Subcutaneous abdominal adipose tissue (tissue), 5 donors: ENCODE measurements around the gene SYT1.

Experiments
- H3K27ac ChIP-seq: one replicate; pipeline ENCODE4 v1.7.0; 2013; ENCODE audit warnings: low read depth, mild to moderate bottlenecking, inconsistent platforms, low read length, moderate library complexity
- H3K27me3 ChIP-seq, 5 donors: one replicate each; pipeline ENCODE4 v1.7.0; 2013; ENCODE audit warnings: low read length in 5 of 5, inconsistent platforms in 1 of 5; ENCODE audit not compliant: control insufficient read depth in 5 of 5, insufficient read depth in 4 of 5
- H3K36me3 ChIP-seq, 5 donors: one replicate each; pipeline ENCODE4 v1.7.0; 2013; ENCODE audit warnings: low read length in 5 of 5; ENCODE audit not compliant: control insufficient read depth in 5 of 5, insufficient read depth in 5 of 5
- H3K4me1 ChIP-seq, 5 donors: one replicate each; pipeline ENCODE4 v1.7.0; 2013; ENCODE audit warnings: low read length in 5 of 5, mild to moderate bottlenecking in 3 of 5, moderate library complexity in 1 of 5; ENCODE audit not compliant: control insufficient read depth in 5 of 5, insufficient read depth in 5 of 5
- H3K4me3 ChIP-seq, 5 donors: one replicate each; pipeline ENCODE4 v1.7.0; 2013; ENCODE audit warnings: low read length in 5 of 5, low read depth in 1 of 5
- H3K9ac ChIP-seq, 5 donors: one replicate each; pipeline ENCODE4 v1.7.0; 2013; ENCODE audit warnings: low read length in 5 of 5, mild to moderate bottlenecking in 4 of 5, moderate library complexity in 3 of 5
- H3K9me3 ChIP-seq, 5 donors: one replicate each; pipeline ENCODE4 v1.7.0; 2013; ENCODE audit warnings: low read length in 5 of 5; ENCODE audit not compliant: control insufficient read depth in 5 of 5
- donor health status: healthy.
- donor health status: healthy.
- donor health status: healthy.
- donor health status: healthy.
- donor health status: healthy.

The SYT1 gene

DNA sequence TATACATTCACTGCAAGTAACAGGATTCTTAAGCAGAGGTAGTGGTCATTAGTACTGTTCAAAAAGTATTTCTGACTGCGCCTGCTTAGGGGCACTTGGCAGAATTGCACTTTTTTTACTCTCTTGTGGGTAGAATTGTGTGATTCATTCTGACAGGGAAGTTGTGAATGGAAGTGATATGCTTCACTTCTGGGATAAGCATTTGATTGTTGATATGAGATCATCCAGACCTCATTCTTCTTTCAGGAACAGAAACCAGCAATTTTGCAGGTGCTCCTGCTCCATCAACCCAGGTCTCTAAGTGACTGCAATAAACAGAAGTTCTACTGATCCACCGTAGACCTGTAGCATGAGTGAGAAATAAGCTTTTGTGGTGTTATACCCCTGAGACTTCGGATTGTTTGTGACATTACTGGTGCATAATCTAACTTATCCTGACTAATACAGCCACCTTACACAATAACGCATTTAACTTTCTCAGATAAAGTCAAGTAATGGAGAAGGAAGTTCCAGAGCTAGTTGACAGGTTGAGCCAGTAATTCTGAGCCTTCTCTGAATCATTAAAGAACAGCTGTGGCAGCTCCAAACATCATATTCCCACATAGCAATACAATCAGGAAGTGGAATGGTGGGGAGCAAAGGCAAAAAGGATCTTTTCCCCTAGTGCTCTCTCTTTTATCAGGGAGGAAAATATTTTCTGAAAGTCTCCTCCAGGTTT lies 387.9 kb downstream of the SYT1 start:
- H3K9ac ChIP-seq: no peak overlapping the region
- H3K4me1 ChIP-seq: no peaks in the 10 kb centered on the region
- H3K27me3 ChIP-seq: no peaks in the 10 kb centered on the region
- peaks cover 0 to 3% (median 0%) of the 10 kb centered on the region in 5 donors for H3K9me3 ChIP-seq
- H3K27ac ChIP-seq: no peak overlapping the region
- no peaks in the 10 kb centered on the region for H3K36me3 ChIP-seq
- H3K4me3 ChIP-seq: no peak overlapping the region

DNA sequence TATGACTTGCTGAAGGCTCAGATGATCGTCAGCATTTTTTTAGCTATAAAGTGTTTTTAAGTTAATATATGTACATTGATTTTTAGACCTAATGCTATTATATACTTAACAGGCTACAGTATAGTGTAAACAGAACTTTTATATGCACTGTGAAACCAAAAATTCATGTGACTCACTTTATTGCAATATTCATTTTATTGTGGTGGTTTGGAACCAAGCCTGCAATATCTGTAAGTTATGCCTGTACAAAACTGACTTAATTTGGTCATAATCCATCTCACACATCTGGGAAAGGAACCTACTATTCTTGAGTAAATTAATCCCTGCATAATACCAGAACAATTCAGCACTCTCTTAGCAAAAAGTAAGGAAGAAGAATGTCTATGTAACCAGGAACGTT lies 390.7 kb downstream of the SYT1 start:
- H3K9me3 ChIP-seq: peaks cover 0 to 3% (median 0%) of the 10 kb centered on the region in 5 donors
- no peak overlapping the region for H3K4me3 ChIP-seq
- H3K27me3 ChIP-seq: no peaks in the 10 kb centered on the region
- no peaks in the 10 kb centered on the region for H3K36me3 ChIP-seq
- no peaks in the 10 kb centered on the region for H3K4me1 ChIP-seq
- H3K9ac ChIP-seq: no peak overlapping the region
- H3K27ac ChIP-seq: no peak overlapping the region

DNA sequence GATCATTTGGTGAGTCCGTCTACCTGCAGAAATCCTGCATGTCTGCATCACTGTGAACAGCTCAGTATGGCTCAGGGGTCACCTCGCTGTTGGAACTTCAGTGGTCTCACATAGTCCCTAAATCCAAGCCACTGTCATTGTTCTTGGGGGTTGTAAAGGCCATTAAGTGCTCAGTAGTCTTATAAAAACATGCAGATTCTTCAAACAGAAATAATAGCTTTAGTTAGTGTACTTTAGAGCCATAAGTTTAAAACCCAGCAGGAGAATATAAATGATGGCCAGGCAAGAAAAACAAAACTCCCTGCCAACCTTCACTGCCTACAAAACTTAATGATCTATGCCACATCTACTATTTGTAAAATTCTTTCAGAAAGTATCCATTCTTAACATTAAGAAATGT lies 396.3 kb downstream of the SYT1 start:
- no peaks in the 10 kb centered on the region for H3K36me3 ChIP-seq
- H3K4me3 ChIP-seq: no peak overlapping the region
- H3K27ac ChIP-seq: no peak overlapping the region
- no peaks in the 10 kb centered on the region for H3K4me1 ChIP-seq
- H3K9me3 ChIP-seq: no peaks in the 10 kb centered on the region
- no peaks in the 10 kb centered on the region for H3K27me3 ChIP-seq
- no peak overlapping the region for H3K9ac ChIP-seq

DNA sequence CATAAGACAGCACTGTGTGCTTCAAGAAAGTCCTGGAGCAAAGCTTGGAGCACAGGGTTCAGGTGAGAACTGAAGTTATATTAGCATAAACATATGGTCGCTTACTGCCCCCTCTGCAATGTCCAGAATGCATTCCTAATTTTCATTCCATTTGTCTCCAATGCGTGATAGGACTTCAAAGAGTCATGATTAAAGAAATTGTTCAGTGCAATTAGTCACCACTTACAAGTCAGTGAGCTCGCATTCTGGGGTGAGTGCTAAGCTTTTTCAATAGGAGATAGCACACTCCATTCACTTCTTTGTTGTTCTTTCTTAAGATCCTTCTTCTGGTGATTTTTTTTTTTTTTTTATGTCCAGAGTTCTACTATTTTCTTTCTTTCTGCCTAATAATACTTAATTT lies 398.4 kb downstream of the SYT1 start:
- no peak overlapping the region for H3K4me3 ChIP-seq
- H3K9me3 ChIP-seq: no peaks in the 10 kb centered on the region
- no peaks in the 10 kb centered on the region for H3K4me1 ChIP-seq
- no peak overlapping the region for H3K27ac ChIP-seq
- H3K27me3 ChIP-seq: no peaks in the 10 kb centered on the region
- no peaks in the 10 kb centered on the region for H3K36me3 ChIP-seq
- no peak overlapping the region for H3K9ac ChIP-seq

DNA sequence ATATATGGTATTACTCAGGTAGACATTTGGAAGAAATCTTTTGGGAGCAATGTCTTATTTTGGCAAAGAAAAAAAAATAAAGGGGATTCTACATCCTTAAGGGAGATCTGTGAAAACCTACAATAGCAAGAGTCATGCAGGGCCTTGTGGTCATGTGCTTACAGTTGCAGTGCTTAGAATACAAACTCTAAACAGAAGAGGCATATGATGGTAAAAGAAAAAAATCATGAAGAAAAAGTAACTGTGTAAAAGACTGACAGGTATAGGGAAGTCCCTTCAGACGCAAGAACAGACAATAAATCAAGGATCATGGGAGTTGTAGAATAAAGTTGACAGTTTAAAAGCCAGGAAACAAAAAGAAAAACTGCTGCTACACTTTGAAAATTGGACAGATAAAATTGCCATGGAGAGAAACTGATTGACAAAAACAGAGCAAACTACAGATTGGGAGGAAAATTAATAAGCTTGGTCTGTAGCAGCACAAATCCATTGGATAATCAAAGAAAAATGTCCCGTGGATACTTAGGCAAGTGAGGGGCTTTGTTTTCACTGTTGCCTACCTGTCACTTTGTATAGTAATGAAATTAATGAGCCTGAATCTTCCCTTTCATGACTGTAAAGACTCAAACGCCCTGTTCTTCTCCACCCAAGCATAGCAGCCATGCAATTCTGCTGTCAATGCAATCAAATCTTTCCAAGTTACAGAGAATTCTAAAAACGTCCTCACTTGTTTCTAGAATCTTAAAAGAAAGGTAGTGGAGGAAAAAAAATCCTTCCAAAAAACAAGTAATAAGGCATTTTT lies 402.0 kb downstream of the SYT1 start:
- Histone ChIP-seq H3K9ac (no peak overlapping the region), H3K27me3 (no peaks in the 10 kb centered on the region), H3K4me1 (no peaks in the 10 kb centered on the region), H3K4me3 (no peak overlapping the region), H3K27ac (no peak overlapping the region), H3K36me3 (no peaks in the 10 kb centered on the region), H3K9me3 (no peaks in the 10 kb centered on the region)

DNA sequence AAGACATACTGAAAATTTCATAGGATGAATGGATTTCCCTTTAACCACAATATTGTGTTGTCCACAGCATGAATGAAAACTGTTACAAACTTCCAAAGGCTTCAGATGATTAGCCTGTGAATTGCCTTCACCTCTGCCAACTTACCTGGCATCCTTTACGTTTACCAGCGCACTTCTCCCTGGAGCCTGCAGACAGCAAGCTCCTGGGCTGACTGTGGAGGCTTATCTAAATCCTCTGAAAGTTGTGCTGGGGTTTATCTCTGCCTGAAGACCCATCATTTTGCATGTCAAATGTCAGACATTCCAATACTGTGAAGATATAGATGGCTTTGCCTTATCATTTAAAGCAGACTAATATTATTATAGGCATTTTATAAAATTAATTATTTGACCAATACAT lies 403.0 kb downstream of the SYT1 start:
- Histone ChIP-seq H3K4me1 (no peaks in the 10 kb centered on the region), H3K9ac (no peak overlapping the region), H3K27ac (no peak overlapping the region), H3K9me3 (no peaks in the 10 kb centered on the region), H3K4me3 (no peak overlapping the region), H3K27me3 (no peaks in the 10 kb centered on the region), H3K36me3 (no peaks in the 10 kb centered on the region)

DNA sequence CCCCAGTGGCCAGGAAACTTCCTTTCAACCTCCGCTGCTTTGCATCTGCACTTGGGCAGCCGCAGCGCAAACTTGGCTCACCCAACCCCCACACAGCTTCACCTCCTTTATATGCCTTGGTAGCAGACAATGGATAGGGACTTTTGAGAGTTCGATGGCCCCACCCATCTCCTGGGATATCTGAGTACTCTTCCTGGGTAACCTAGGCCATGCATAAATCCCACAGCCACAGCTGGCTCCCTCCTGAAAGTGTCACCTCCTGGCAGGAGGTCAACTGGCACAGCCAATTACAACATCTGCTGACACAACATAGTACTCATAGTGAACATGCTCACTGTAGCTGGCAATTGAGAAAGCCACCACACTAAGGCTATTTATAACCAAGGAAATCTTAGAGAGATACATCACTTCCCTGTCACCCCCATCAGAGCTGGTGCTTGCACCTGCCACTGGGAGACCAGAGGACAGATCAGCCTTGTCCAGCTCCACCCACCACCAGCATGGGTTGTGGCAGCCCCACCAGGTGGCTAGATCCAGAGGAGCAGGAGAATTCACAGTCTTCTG lies 410.0 kb downstream of the SYT1 start:
- no peak overlapping the region for H3K27ac ChIP-seq
- H3K36me3 ChIP-seq: no peaks in the 10 kb centered on the region

DNA sequence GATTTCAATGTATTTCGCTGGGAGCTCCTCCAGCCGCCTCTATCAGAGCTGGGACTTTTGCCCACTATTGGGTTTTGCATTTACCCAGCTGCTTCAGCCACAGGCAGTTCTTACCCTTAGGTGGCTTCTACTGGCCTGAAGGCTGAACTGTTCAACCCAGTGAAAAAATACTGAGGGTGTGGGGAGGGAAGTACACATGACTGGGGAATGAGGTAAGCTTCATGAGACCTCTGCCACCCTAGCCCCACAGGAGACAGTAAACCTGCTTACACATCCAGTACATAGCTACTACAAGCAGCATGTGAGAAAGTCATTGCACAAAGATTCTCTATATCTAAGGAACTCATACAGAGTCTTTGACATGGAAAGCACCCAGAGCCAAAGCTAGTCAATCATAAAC lies 411.1 kb downstream of the SYT1 start:
- no peaks in the 10 kb centered on the region for H3K4me1 ChIP-seq
- H3K9me3 ChIP-seq: no peaks in the 10 kb centered on the region
- no peak overlapping the region for H3K27ac ChIP-seq
- no peak overlapping the region for H3K9ac ChIP-seq
- H3K27me3 ChIP-seq: no peaks in the 10 kb centered on the region
- H3K4me3 ChIP-seq: no peak overlapping the region
- no peaks in the 10 kb centered on the region for H3K36me3 ChIP-seq

More for the DNA sequence above, 410.0 kb downstream of the SYT1 start:
- Histone ChIP-seq H3K9me3 (no peaks in the 10 kb centered on the region), H3K9ac (no peak overlapping the region), H3K27me3 (no peaks in the 10 kb centered on the region), H3K4me3 (no peak overlapping the region), H3K4me1 (no peaks in the 10 kb centered on the region)

DNA sequence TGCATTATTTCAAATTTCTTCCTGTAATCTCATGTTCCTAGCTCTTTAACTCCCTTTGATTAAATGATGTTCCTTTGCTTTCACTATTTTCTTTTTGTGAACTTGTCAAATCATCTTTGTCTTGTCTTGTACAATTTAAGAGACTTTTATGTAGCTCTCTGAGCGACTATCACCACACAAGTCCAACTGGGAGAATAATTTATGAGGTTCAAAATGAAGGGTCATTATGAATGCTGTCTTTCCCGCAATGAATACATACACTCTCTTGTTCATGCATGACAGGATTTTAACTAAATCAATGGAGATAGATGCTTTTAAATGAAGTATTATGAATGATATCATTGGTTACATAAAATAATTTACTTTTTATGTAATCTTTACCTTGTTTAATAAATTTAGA lies 418.8 kb downstream of the SYT1 start:
- no peak overlapping the region for H3K4me3 ChIP-seq
- H3K9me3 ChIP-seq: no peaks in the 10 kb centered on the region
- H3K27me3 ChIP-seq: no peaks in the 10 kb centered on the region
- no peaks in the 10 kb centered on the region for H3K4me1 ChIP-seq
- no peak overlapping the region for H3K27ac ChIP-seq
- H3K36me3 ChIP-seq: no peaks in the 10 kb centered on the region
- no peak overlapping the region for H3K9ac ChIP-seq

DNA sequence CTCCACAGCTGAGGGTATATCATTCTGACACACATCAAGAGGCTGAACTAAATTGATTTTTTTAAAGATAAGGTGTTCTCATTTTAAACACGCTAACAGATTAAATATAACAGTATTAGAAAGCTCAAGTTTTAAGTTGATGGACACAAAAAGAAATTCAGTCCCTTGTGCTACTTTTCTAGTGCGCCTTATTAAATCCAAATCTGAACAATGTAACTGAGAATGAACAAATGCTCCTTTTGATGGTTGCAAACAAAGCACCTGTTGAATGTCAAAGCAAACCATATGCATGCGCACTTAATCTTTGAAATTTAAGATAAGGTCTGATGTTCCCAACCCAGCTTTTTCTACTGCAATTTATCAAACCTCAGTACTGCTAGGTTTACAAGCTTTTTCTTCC lies 424.3 kb downstream of the SYT1 start:
- no peaks in the 10 kb centered on the region for H3K9me3 ChIP-seq
- H3K4me1 ChIP-seq: no peaks in the 10 kb centered on the region
- no peaks in the 10 kb centered on the region for H3K27me3 ChIP-seq
- no peak overlapping the region for H3K9ac ChIP-seq
- no peaks in the 10 kb centered on the region for H3K36me3 ChIP-seq
- no peak overlapping the region for H3K4me3 ChIP-seq
- H3K27ac ChIP-seq: no peak overlapping the region
